GM12878 (cell line): ENCODE data around the gene RAPGEF1. TPM values are rescaled to one million over a fixed set of nuclear protein-coding genes. Genes with fewer than 3 reads are reported as not detected.

Experiments
- EP300 ChIP-seq, 2 experiments: fragments of 150-350 bp in 1 of 2; IDR thresholded peaks; 2 replicates each; pipeline ENCODE4 v1.6.1; 2011 to 2012; ENCODE audit warnings: low read depth in 2 of 2, low read length in 2 of 2, borderline replicate concordance in 1 of 2, improper control_type of control experiment in 1 of 2, inconsistent platforms in 1 of 2; ENCODE audit not compliant: control insufficient read depth in 1 of 2
- MTA3 ChIP-seq: IDR thresholded peaks from 2 replicates; pipeline ENCODE4 v1.6.1; 2012; ENCODE audit warnings: low read length, inconsistent platforms, borderline replicate concordance
- ZBTB4 ChIP-seq: fragments of 450-650 bp; formaldehyde crosslinking; IDR thresholded peaks from 2 replicates; pipeline ENCODE4 v1.4.0; 2022; ENCODE audit warnings: mild to moderate bottlenecking, moderate library complexity
- ZNF687 ChIP-seq: fragments of 450-650 bp; IDR thresholded peaks from 2 replicates; pipeline ENCODE4 v1.6.1; 2017; ENCODE audit warnings: mild to moderate bottlenecking, moderate library complexity
- polyA plus RNA-seq, 11 experiments: library from polyadenylated mRNA; depleted of rRNA in 4 of 11; unstranded in 6 of 11; stranded (reverse) in 5 of 11; fragments of >200 nt; fragmentation: Nextera tagmentation in 4 of 11; fragmentation: Illumina TruSeq in 1 of 11; extraction: Ambion mirVana in 4 of 11; extraction: Trizol in 1 of 11; gene quantifications; 1 replicate in 1 of 11; 2 replicates in 10 of 11; pipeline versions ENCODE4 v1.2.1 to v1.2.3, GENCODE V29; 2011 to 2016; ENCODE audit warnings: inconsistent platforms in 2 of 11, missing spikeins in 2 of 11, low read depth in 1 of 11
- total RNA-seq, 4 experiments: library from RNA; depleted of rRNA in 3 of 4; stranded (reverse); fragments of >200 nt in 3 of 4; fragmentation: Illumina TruSeq in 1 of 4; extraction: Trizol in 1 of 4; gene quantifications; 2 replicates each; pipeline versions ENCODE4 v1.2.1 to v1.2.3, GENCODE V29; 2013 to 2021

Gene RAPGEF1
- total and polyA plus RNA-seq, 10 of the 15 experiments (the other 5 are each of a cell fraction or from before 2014, with no cell fraction given) = 0.42 to 113 (median 45.9) TPM

- TF ChIP-seq ZNF687 (no peak), MTA3 (no peak), EP300 (IDR thresholded peaks at IDR 0.05; ENCODE audit: borderline replicate concordance in 1 of 2, control insufficient read depth in 1 of 2, low read depth in 2 of 2, low read length in 2 of 2) (no peak), ZBTB4 (no peak)
Observed at GRCh38 chr9:131589993-131590392, 149.9 kb downstream of the RAPGEF1 start (continued).
